22Rv1 (cell line): ENCODE measurements around the gene FAM222A.

ENCODE experiments used
- H3K27ac ChIP-seq: fragments of 450-650 bp; 2 replicates; pipeline ENCODE4 v1.5.1; 2017
- CTCF ChIP-seq: fragments of 450-650 bp; IDR thresholded peaks from 2 replicates; pipeline ENCODE4 v1.5.1; 2017; ENCODE audit warnings: mild to moderate bottlenecking
- ZFX ChIP-seq: fragments of 450-650 bp; IDR thresholded peaks from 2 replicates; pipeline ENCODE4 v1.6.1; 2017; ENCODE audit warnings: antibody characterized with exemption, borderline replicate concordance

The FAM222A gene

GRCh38 chr12:109675411-109675810 lies 38.2 kb upstream of the FAM222A start:
- TF ChIP-seq ZFX, result no peak
- TF ChIP-seq CTCF, result no peak
- no peak overlapping the region for H3K27ac ChIP-seq

- TF ChIP-seq CTCF (no peak), ZFX (no peak)
- peak overlapping the region; percentile 91 for H3K27ac ChIP-seq
These were observed 36.3 kb upstream of the FAM222A start for GRCh38 chr12:109677279-109677691.

DNA sequence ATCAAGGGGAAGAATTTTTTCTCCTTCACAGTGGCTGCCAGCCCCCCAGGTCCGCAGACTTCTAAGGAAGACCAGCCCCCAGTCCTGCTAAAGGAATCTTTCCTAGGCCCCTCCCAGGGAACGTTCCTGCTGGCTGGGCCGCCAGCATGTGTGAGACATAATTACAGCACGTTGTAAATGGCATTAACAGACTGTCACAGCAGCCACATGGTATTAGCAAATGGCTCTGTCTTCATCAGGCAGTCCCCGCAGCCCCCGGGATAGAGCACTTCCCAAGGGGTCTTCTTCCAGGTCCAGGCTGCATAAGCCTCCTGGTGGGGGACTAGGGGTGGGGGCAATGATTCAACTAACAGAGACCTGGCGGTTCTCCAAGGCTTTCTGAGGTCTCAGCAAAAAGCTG lies 34.9 kb upstream of the FAM222A start:
- H3K27ac ChIP-seq, result peak overlapping the region; percentile 91
- no peak for TF ChIP-seq CTCF
- no peak for TF ChIP-seq ZFX

- TF ChIP-seq CTCF (no peak), ZFX (no peak)
- H3K27ac ChIP-seq, result peak overlapping the region; percentile 91
These were observed 33.9 kb upstream of the FAM222A start for GRCh38 chr12:109679501-109680263.

GRCh38 chr12:109680264-109681005 lies 33.2 kb upstream of the FAM222A start:
- H3K27ac ChIP-seq, result peak overlapping the region; percentile 91
- TF ChIP-seq ZFX (no peak), CTCF (no peak)

- peak overlapping the region; percentile 91 for H3K27ac ChIP-seq
- TF ChIP-seq ZFX, result no peak
- no peak for TF ChIP-seq CTCF
These were observed 31.5 kb upstream of the FAM222A start for GRCh38 chr12:109681986-109682707.
